H1 (cell line): ENCODE data around the gene EML4.

Experiments used
- CBX5 ChIP-seq: fragments of 300-800, 300-1000 bp; sonication (generic); IDR thresholded peaks from 2 replicates; pipeline ENCODE4 v1.7.1; 2016; ENCODE audit warnings: antibody characterized with exemption, low read length, low read depth
- CTCF ChIP-seq, 3 experiments: IDR thresholded peaks; 1 replicate in 2 of 3; 2 replicates in 1 of 3; pipeline versions ENCODE4 v1.5.1 to v1.6.1; 2011; ENCODE audit warnings: low read length in 3 of 3, mild to moderate bottlenecking in 3 of 3, inconsistent platforms in 2 of 3, low read depth in 1 of 3, moderate library complexity in 1 of 3; ENCODE audit not compliant: insufficient read depth in 1 of 3; ENCODE audit errors: control extremely low read depth in 1 of 3
- POLR2A ChIP-seq, 2 experiments: IDR thresholded peaks; 1 replicate in 1 of 2; 2 replicates in 1 of 2; pipeline ENCODE4 v1.6.1; 2011; ENCODE audit warnings: low read depth in 2 of 2, low read length in 2 of 2, mild to moderate bottlenecking in 2 of 2; ENCODE audit errors: control extremely low read depth in 1 of 2
- RAD21 ChIP-seq, 2 experiments: IDR thresholded peaks in 1 of 2; conservative IDR thresholded peaks in 1 of 2; 2 replicates each; pipeline ENCODE4 v1.6.1; 2011; ENCODE audit warnings: low read depth in 2 of 2, low read length in 2 of 2, improper control_type of control experiment in 1 of 2, inconsistent platforms in 1 of 2, mild to moderate bottlenecking in 1 of 2, moderate library complexity in 1 of 2

- TF ChIP-seq CTCF (IDR thresholded peaks at IDR 0.05; ENCODE audit: control extremely low read depth in 1 of 3, insufficient read depth in 1 of 3, low read depth in 1 of 3, low read length in 3 of 3), result no peak
- TF ChIP-seq RAD21 (IDR thresholded peaks at IDR 0.05 in 1 of 2, conservative IDR thresholded peaks at IDR 0.05 in 1 of 2; ENCODE audit: low read depth in 2 of 2, low read length in 2 of 2), result no peak
- TF ChIP-seq CBX5, result no peak
- no peak for TF ChIP-seq POLR2A (IDR thresholded peaks at IDR 0.05; ENCODE audit: control extremely low read depth in 1 of 2, low read depth in 2 of 2, low read length in 2 of 2)
Measured at GRCh38 chr2:42233976-42234441, 64.9 kb downstream of the EML4 start.
